ENCODE results near the gene HTR3D. TPM values are rescaled to one million over a fixed set of nuclear protein-coding genes. Genes with fewer than 3 reads are reported as not detected.

The HTR3D gene
- total and polyA plus RNA-seq, 9 of the 15 experiments (the other 6 are each of a cell fraction or from before 2014, with no cell fraction given) = not detected

DNA sequence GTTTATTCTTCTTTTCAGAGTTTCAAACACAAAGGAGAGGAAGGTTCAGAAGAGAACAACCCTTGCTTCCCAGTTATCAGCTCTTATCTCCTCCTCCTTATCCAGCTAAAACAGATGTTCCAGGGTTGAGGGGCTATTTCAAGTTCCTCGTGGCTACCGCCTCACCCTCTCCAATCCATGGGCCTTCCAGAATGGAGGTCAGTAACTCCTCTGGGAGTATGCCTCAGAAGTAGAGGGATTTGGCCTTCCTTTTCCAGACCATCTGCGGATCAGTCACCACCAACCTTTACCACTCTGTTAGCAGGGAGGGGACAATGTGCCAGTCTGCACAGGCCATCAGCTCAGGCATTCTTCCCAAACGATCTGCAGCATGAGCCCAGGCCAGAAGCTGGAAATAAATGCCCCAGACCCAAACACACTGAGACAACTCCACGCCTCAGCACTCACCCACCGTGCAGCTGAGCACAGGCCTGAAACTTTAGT lies 36.1 kb downstream of the HTR3D start:
- in situ Hi-C loops (cut with MboI) = no loop called here
- ATAC-seq = peak; percentile 83
- Histone ChIP-seq H3K9ac (ENCODE audit: insufficient read depth in 1 of 2, low read depth in 2 of 2, low read length in 2 of 2) (peak overlapping the region; percentile 37 to 45; a peak in 3 of 4 replicates), H3K27ac (ENCODE audit: extremely low read depth, low read depth, low read length) (peak overlapping the region; percentile 66), H4K20me1 (replicated peaks; ENCODE audit: control insufficient read depth, insufficient read depth, low read length) (no peaks in the 10 kb centered on the region), H3K4me1 (replicated peaks in 1 of 2; ENCODE audit: control insufficient read depth in 2 of 2, insufficient read depth in 2 of 2, low read length in 2 of 2) (peaks cover 9 to 11% of the 10 kb centered on the region in 2 experiments; a peak in 4 of 5 replicates), H3K4me2 (ENCODE audit: insufficient read depth, low read length) (peak overlapping the region; percentile 45), H3K9me1 (ENCODE audit: control insufficient read depth, insufficient read depth, low read length) (no peaks in the 10 kb centered on the region), H3K27me3 (ENCODE audit: control insufficient read depth in 2 of 2, insufficient read depth in 2 of 2, low read length in 2 of 2) (no peaks in the 10 kb centered on the region), H3K4me3 (no peak overlapping the region), H2AFZ (ENCODE audit: low read depth, low read length) (peak overlapping the region; percentile 92), H3K79me2 (ENCODE audit: control insufficient read depth, insufficient read depth, low read length) (no peaks in the 10 kb centered on the region), H3K9me3 (replicated peaks; ENCODE audit: control insufficient read depth, insufficient read depth, low read depth, low read length) (peaks cover 6% of the 10 kb centered on the region), H3K36me3 (ENCODE audit: control insufficient read depth, insufficient read depth, low read length) (no peaks in the 10 kb centered on the region)
- BruUV-seq (replicated peaks) = no TSS peak
- CTCF ChIA-PET (ENCODE audit: low intra/inter-chr PET ratio) = no interaction called here
- 30% methylated on average over 6 of the region's 6 CpGs for WGBS (ENCODE audit: insufficient coverage, low coverage, missing lambda C conversion rate)
- POLR2A ChIA-PET = interaction anchor here (0.7 to 1.8 kb wide), 5 partner anchors 9 to 68 kb away, joined by 3 to 4 read pairs (median 3); partner anchors contain the start of genes ABCC5 and EIF2B5
- intact Hi-C loops (cut with micrococcal nuclease) = no loop called here
- FAIRE-seq = peak; percentile 74
- DNase-seq (ENCODE audit: extremely low read depth in 1 of 4, low spot score in 3 of 4) = peak; percentile 64 to 76 (median 69)
- TF ChIP-seq TEAD4 (IDR thresholded peaks at IDR 0.05; ENCODE audit: low read length) (peak; percentile 71; the same call in 1 of the 2 replicates), TEAD4 (CRISPR knock-in tag; IDR thresholded peaks at IDR 0.05; ENCODE audit: borderline replicate concordance) (no peak), NFYB (IDR thresholded peaks at IDR 0.05; ENCODE audit: extremely low read depth, insufficient read length) (no peak), RBM34 (IDR thresholded peaks at IDR 0.05; ENCODE audit: borderline replicate concordance, insufficient read depth, low read length) (no peak), ID3 (CRISPR knock-in tag; IDR thresholded peaks at IDR 0.05) (no peak), ID3 (tag; IDR thresholded peaks at IDR 0.05) (0 out of 2 replicates have a peak, but pooled peaks have one; percentile 43), TGIF2 (CRISPR knock-in tag; IDR thresholded peaks at IDR 0.05) (no peak), ILK (tag; IDR thresholded peaks at IDR 0.05; ENCODE audit: borderline replicate concordance, low read depth) (no peak), THRB (CRISPR knock-in tag; conservative IDR thresholded peaks at IDR 0.05) (no peak), ZC3H4 (CRISPR knock-in tag; IDR thresholded peaks at IDR 0.05; ENCODE audit: borderline replicate concordance) (no peak), ELF2 (CRISPR knock-in tag; IDR thresholded peaks at IDR 0.05) (no peak), GATA2 (CRISPR knock-in tag; IDR thresholded peaks at IDR 0.05) (peak; percentile 65; the same call in 1 of the 2 replicates), ZNF24 (IDR thresholded peaks at IDR 0.05) (no peak)
- TF ChIP-seq, protein P1, sequence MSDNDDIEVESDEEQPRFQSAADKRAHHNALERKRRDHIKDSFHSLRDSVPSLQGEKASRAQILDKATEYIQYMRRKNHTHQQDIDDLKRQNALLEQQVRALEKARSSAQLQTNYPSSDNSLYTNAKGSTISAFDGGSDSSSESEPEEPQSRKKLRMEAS (CRISPR knock-in tag; IDR thresholded peaks at IDR 0.05) = no peak
- TF ChIP-seq, protein P2, sequence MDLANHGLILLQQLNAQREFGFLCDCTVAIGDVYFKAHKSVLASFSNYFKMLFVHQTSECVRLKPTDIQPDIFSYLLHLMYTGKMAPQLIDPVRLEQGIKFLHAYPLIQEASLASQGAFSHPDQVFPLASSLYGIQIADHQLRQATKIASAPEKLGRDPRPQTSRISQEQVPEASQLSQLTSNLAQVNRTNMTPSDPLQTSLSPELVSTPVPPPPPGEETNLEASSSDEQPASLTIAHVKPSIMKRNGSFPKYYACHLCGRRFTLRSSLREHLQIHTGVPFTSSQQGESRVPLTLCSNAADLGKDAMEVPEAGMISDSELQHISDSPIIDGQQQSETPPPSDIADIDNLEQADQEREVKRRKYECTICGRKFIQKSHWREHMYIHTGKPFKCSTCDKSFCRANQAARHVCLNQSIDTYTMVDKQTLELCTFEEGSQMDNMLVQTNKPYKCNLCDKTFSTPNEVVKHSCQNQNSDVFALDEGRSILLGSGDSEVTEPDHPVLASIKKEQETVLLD (IDR thresholded peaks at IDR 0.05) = no peak
- TF ChIP-seq, protein P3, sequence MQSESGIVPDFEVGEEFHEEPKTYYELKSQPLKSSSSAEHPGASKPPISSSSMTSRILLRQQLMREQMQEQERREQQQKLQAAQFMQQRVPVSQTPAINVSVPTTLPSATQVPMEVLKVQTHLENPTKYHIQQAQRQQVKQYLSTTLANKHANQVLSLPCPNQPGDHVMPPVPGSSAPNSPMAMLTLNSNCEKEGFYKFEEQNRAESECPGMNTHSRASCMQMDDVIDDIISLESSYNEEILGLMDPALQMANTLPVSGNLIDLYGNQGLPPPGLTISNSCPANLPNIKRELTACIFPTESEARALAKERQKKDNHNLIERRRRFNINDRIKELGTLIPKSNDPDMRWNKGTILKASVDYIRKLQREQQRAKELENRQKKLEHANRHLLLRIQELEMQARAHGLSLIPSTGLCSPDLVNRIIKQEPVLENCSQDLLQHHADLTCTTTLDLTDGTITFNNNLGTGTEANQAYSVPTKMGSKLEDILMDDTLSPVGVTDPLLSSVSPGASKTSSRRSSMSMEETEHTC (IDR thresholded peaks at IDR 0.05) = no peak
